Suprapubic skin (tissue), 4 donors: ENCODE data around the gene IPMK.

Experiments
- EP300 ChIP-seq: sonication (generic); formaldehyde crosslinking; IDR thresholded peaks from one replicate; pipeline ENCODE4 v1.6.1; 2017; ENCODE audit warnings: antibody characterized with exemption
- POLR2A ChIP-seq, 2 donors: fragments of 450-650 bp; IDR thresholded peaks; one replicate each; pipeline ENCODE4 v1.6.1; 2017; ENCODE audit warnings: antibody characterized with exemption in 2 of 2, mild to moderate bottlenecking in 2 of 2, moderate library complexity in 2 of 2
- POLR2AphosphoS5 ChIP-seq, 3 donors: sonication (generic); formaldehyde crosslinking; IDR thresholded peaks; one replicate each; pipeline ENCODE4 v1.6.1; 2017; ENCODE audit warnings: antibody characterized with exemption in 3 of 3
- TF ChIP-seq, protein P1 (sequence below), 2 donors: fragments of 200-600 bp in 1 of 2; fragments of 450-650 bp in 1 of 2; sonication (generic) in 1 of 2; IDR thresholded peaks; one replicate each; pipeline ENCODE4 v1.5.1; 2016 to 2019; ENCODE audit warnings: antibody characterized with exemption in 2 of 2, mild to moderate bottlenecking in 1 of 2, moderate library complexity in 1 of 2

DNA sequence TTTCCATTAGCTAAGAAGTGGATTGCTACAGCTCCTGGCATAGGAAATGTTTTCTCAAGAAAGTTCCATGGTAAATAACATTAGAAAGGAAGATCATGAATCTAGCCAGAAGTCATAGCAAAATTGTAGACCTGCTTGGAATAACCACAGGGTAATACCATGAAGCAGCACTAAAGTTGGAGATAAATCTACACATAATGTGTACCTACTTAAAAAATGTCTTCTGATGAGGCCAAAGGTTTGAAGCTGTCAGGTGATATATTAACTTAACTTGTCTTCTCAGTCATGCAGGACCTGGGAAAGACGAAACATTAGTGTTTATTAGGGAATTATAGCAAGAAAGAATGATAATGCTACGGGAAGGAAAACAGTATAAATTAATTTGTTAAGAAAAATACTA lies 7.6 kb upstream of the IPMK start:
- TF ChIP-seq, protein P1, sequence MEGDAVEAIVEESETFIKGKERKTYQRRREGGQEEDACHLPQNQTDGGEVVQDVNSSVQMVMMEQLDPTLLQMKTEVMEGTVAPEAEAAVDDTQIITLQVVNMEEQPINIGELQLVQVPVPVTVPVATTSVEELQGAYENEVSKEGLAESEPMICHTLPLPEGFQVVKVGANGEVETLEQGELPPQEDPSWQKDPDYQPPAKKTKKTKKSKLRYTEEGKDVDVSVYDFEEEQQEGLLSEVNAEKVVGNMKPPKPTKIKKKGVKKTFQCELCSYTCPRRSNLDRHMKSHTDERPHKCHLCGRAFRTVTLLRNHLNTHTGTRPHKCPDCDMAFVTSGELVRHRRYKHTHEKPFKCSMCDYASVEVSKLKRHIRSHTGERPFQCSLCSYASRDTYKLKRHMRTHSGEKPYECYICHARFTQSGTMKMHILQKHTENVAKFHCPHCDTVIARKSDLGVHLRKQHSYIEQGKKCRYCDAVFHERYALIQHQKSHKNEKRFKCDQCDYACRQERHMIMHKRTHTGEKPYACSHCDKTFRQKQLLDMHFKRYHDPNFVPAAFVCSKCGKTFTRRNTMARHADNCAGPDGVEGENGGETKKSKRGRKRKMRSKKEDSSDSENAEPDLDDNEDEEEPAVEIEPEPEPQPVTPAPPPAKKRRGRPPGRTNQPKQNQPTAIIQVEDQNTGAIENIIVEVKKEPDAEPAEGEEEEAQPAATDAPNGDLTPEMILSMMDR (IDR thresholded peaks at IDR 0.05) = no peak
- no peak for TF ChIP-seq POLR2A (IDR thresholded peaks at IDR 0.05)
- TF ChIP-seq EP300 = no peak
- TF ChIP-seq POLR2AphosphoS5 (IDR thresholded peaks at IDR 0.05) = no peak
